ENCODE measurements around the gene FMNL1.

- no peak for TF ChIP-seq YY1 (IDR thresholded peaks at IDR 0.05)
- no peak for TF ChIP-seq CTCF (IDR thresholded peaks at IDR 0.05; ENCODE audit: low read depth, low read length, missing input control)
Observed at GRCh38 chr17:45226576-45226975, 4.9 kb downstream of the FMNL1 start.

All from liver (tissue), 2 donors.